GM12874 (cell line): ENCODE measurements around the gene RABGAP1.

Experiments
- CTCF ChIP-seq: IDR thresholded peaks from 2 replicates; pipeline ENCODE4 v1.5.1; 2011; ENCODE audit warnings: low read depth, mild to moderate bottlenecking, control low read depth, low read length, moderate library complexity; ENCODE audit not compliant: insufficient read depth

Gene RABGAP1

GRCh38 chr9:123002754-123003153, 61.9 kb downstream of the RABGAP1 start:
- no peak for TF ChIP-seq CTCF

DNA sequence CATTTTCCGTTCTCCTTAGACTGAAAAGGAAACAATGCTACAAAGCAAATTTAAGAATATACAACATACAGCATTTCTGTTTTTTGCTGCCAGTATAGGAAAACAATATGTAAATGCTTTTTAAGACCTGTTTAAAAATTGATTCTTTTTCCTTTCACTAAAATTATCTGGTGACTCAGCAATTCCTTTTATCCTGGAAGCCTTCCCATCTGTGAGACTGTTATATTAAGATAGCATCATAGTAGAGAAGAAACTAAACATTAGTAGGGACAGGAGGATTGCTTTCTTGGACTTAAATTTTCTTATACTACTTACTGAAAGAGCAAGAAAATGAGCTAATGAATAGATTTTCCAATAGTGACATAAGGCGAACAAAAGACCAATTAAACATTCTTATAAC, 62.6 kb downstream of the RABGAP1 start:
- TF ChIP-seq CTCF = no peak

DNA sequence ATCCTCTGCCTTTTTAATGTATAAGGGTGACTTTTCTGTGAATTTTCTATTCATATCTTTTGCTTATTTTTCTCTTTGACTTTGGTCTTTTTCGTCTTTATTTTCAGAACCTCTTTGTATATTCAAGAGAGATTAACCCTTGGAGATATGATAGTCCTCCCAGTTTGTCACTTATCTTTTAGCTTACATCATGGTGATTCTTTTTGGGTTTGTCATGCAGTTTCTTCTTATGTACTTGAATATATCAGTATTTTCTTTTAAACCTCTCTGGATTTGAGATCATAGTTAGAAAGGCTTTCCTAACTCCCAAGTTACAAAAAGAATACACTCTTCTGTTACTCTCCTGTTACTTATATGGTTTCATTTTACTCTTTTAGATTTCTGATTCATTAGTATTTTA, 65.1 kb downstream of the RABGAP1 start:
- TF ChIP-seq CTCF = no peak

DNA sequence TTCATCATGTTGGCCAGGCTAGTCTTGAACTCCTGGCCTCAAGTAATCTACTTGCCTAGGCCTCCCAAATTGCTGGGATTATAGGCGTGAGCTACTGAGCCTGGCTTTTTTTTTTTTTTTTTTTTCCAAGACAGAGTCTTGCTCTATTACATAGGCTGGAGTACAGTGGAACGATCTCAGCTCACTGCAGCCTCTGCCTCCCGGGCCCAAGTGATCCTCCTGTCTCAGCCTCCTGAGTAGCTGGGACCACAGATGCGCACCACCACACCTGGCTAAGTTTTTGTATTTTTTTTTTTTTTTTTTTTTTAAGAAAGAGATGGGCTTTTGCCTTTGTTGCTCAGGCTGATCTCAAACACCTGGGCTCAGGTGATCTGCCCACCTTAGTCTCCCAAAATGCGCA, 66.4 kb downstream of the RABGAP1 start:
- no peak for TF ChIP-seq CTCF

GRCh38 chr9:123008909-123009308, 68.1 kb downstream of the RABGAP1 start:
- TF ChIP-seq CTCF = no peak

DNA sequence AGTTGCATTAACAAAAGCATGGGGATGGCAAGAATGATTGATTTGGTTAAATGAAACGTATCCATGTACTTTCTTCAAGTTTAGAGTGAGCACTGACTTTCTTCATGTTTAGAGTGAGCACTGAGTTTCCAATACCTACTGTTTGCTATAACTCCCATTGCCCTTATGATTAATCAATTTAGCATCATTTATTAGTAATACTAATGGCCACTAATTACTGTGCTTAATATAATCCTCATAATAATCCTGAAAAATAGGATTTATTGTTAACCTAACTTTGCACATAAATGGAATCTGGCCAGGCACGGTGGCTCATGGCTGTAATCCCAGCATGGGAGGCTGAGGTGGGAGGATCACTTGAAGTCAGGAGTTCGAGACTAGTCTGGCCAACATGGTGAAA, 70.6 kb downstream of the RABGAP1 start:
- no peak for TF ChIP-seq CTCF

DNA sequence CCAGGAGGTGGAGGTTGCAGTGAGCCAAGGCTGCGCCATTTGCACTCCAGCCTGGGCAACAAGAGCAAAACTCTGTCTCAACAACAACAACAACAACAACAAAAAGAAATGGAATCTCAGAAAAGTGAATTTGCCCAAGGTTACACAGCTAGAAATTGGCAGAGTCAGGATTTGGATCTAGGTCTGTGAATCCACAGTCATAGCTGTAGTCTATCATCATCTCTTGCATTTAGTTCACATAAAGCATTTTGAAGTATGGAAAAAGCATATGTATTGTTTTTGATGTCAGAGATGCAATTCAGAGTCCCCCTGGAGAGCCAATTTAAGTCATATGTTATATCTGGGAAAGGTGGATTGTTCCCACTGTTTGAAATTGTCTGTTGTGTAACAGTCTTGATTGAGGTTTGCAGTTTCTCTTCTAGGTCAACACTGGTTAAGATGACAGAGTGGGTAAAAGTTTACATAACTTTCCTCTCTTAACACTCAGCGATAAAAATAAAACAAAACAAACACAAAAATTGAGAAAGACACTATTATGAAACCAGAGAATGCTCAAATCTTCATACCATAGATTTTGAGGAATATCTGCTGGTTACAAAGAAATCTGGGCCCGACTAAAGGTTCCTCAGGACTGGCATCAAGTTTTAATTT, 71.2 kb downstream of the RABGAP1 start:
- no peak for TF ChIP-seq CTCF
